ENCODE data around the gene TAB2. TPM values are rescaled to one million over a fixed set of nuclear protein-coding genes. Genes with fewer than 3 reads are reported as not detected.
A peak's percentile ranks its signal among the peaks of the same experiment; 100 is the strongest.

Gene TAB2
- total RNA-seq, 6 donors from 2014 or later, result 46.5 to 99.5 (median 52.7) TPM

GRCh38 chr6:149405823-149406765 is 88.6 kb downstream of the TAB2 start:
- no peak overlapping the region for H3K4me3 ChIP-seq
- ATAC-seq (ENCODE audit: low FRiP score in 2 of 2), result peak in 1 of 2 donors; percentile 56
- TF ChIP-seq CTCF (IDR thresholded peaks at IDR 0.05) (no peak), POLR2AphosphoS5 (IDR thresholded peaks at IDR 0.05) (no peak), EP300 (IDR thresholded peaks at IDR 0.05) (no peak), POLR2A (IDR thresholded peaks at IDR 0.05) (no peak)
- no peak for DNase-seq
- no peaks in the 10 kb centered on the region for H3K27me3 ChIP-seq
- peaks cover 0 to 55% (median 16%) of the 10 kb centered on the region in 4 donors for H3K36me3 ChIP-seq
- H3K4me1 ChIP-seq, result peaks cover 0 to 10% (median 0%) of the 10 kb centered on the region in 4 donors
- 63 to 64% methylated on average over 5 of the region's 5 CpGs for WGBS, 2 donors
- H3K27ac ChIP-seq, result peak overlapping the region in 1 of 4 donors; percentile 23
- H3K9me3 ChIP-seq, result no peaks in the 10 kb centered on the region

GRCh38 chr6:149409617-149410016 is 92.1 kb downstream of the TAB2 start:
- 95 to 96% methylated on average over 3 of the region's 3 CpGs for WGBS, 2 donors
- ATAC-seq (ENCODE audit: low FRiP score in 2 of 2), result no peak
- H3K27me3 ChIP-seq, result no peaks in the 10 kb centered on the region
- H3K27ac ChIP-seq, result no peak overlapping the region
- no peak overlapping the region for H3K4me3 ChIP-seq
- TF ChIP-seq EP300 (IDR thresholded peaks at IDR 0.05) (no peak), CTCF (IDR thresholded peaks at IDR 0.05) (no peak), POLR2A (IDR thresholded peaks at IDR 0.05) (no peak)
- peaks cover 0 to 45% (median 9%) of the 10 kb centered on the region in 4 donors for H3K36me3 ChIP-seq
- H3K4me1 ChIP-seq, result peaks cover 0 to 10% (median 0%) of the 10 kb centered on the region in 4 donors
- DNase-seq, result no peak
- H3K9me3 ChIP-seq, result no peaks in the 10 kb centered on the region

- Histone ChIP-seq H3K9me3 (no peaks in the 10 kb centered on the region), H3K36me3 (peaks cover 0 to 39% (median 9%) of the 10 kb centered on the region in 4 donors), H3K4me3 (no peak overlapping the region), H3K27ac (no peak overlapping the region), H3K27me3 (no peaks in the 10 kb centered on the region), H3K4me1 (peaks cover 0 to 7% (median 0%) of the 10 kb centered on the region in 4 donors)
- DNase-seq, result no peak
- ATAC-seq (ENCODE audit: low FRiP score in 2 of 2), result no peak
- TF ChIP-seq CTCF (IDR thresholded peaks at IDR 0.05) (no peak), EP300 (IDR thresholded peaks at IDR 0.05) (no peak), POLR2A (IDR thresholded peaks at IDR 0.05) (no peak), POLR2AphosphoS5 (IDR thresholded peaks at IDR 0.05) (no peak)
Measured at GRCh38 chr6:149410557-149410956, 93.0 kb downstream of the TAB2 start.

GRCh38 chr6:149414009-149414408 is 96.5 kb downstream of the TAB2 start:
- Histone ChIP-seq H3K27me3 (no peaks in the 10 kb centered on the region), H3K36me3 (peaks cover 0 to 28% (median 9%) of the 10 kb centered on the region in 4 donors), H3K4me1 (no peaks in the 10 kb centered on the region), H3K9me3 (no peaks in the 10 kb centered on the region), H3K27ac (no peak overlapping the region), H3K4me3 (no peak overlapping the region)
- DNase-seq (no peak), ATAC-seq (ENCODE audit: low FRiP score in 2 of 2) (no peak)
- no peak for TF ChIP-seq CTCF (IDR thresholded peaks at IDR 0.05)
- TF ChIP-seq POLR2AphosphoS5 (IDR thresholded peaks at IDR 0.05), result no peak
- no peak for TF ChIP-seq EP300 (IDR thresholded peaks at IDR 0.05)
- TF ChIP-seq POLR2A (IDR thresholded peaks at IDR 0.05), result no peak
- 60 to 83% methylated on average over 4 of the region's 4 CpGs for WGBS, 2 donors
